Chondrocyte (in vitro differentiated cells): ENCODE data around the gene ARAP3. TPM values are rescaled to one million over a fixed set of nuclear protein-coding genes. Genes with fewer than 3 reads are reported as not detected.

Experiments used
- DNase-seq: peaks from one replicate; pipeline ENCODE4 v3.0.0; 2021; ENCODE audit warnings: mixed read lengths, low spot score
- H3K27ac Mint-ChIP-seq: one replicate; pipeline ENCODE4 v1.8.0; 2021; ENCODE audit warnings: mild to moderate bottlenecking, moderate library complexity, mixed read lengths; ENCODE audit not compliant: unreplicated experiment
- H3K27me3 Mint-ChIP-seq: 2 replicates; pipeline ENCODE4 v1.8.0; 2021; ENCODE audit warnings: low read depth, mixed read lengths
- H3K36me3 Mint-ChIP-seq: 2 replicates; pipeline ENCODE4 v1.8.0; 2021; ENCODE audit warnings: low read depth, mixed read lengths
- H3K4me1 Mint-ChIP-seq: 2 replicates; pipeline ENCODE4 v1.8.0; 2021; ENCODE audit warnings: low read depth, mild to moderate bottlenecking, mixed read lengths
- H3K4me3 Mint-ChIP-seq: one replicate; pipeline ENCODE4 v1.8.0; 2021; ENCODE audit warnings: mild to moderate bottlenecking, moderate library complexity, mixed read lengths; ENCODE audit not compliant: unreplicated experiment
- H3K9me3 Mint-ChIP-seq: 2 replicates; pipeline ENCODE4 v1.8.0; 2021; ENCODE audit warnings: low read depth, mixed read lengths
- total RNA-seq: library from RNA; stranded (reverse); gene quantifications from 3 replicates; pipeline ENCODE4 v1.2.1, GENCODE V29; 2021
- TF ChIP-seq, protein P1 (sequence below): fragments of 200-600 bp; sonication (generic); IDR thresholded peaks from 2 replicates; pipeline ENCODE4 v1.5.0; 2021; ENCODE audit warnings: antibody characterized with exemption, mild to moderate bottlenecking, moderate library complexity

The ARAP3 gene
- total RNA-seq, 1 donor from 2014 or later: 5.9 TPM

DNA sequence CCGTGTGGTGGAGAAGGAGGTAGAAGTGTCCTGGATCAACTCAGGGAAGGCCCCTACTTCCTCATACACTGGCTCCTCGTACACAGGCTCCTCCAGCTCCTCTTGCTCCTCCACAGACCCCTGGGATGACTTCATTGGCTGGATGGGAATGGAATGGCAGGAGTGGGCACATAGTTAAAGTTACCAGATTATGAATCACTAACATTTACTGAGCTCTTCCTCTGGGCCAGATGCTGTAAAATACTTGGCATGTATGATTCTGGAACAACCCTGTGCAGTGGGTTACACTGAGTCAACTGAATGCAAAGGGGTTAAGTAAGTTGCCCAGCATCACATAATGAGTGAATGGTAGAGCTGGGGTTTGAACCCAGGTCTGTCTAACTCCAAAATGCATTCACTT, 27.7 kb downstream of the ARAP3 start:
- Mint-ChIP-seq H3K9me3 (no peaks in the 10 kb centered on the region), H3K4me3 (no peak overlapping the region), H3K4me1 (peaks cover 23% of the 10 kb centered on the region), H3K27ac (peak overlapping the region; percentile 54), H3K36me3 (peaks cover 3% of the 10 kb centered on the region), H3K27me3 (no peaks in the 10 kb centered on the region)
- DNase-seq: no peak
- TF ChIP-seq, protein P1, sequence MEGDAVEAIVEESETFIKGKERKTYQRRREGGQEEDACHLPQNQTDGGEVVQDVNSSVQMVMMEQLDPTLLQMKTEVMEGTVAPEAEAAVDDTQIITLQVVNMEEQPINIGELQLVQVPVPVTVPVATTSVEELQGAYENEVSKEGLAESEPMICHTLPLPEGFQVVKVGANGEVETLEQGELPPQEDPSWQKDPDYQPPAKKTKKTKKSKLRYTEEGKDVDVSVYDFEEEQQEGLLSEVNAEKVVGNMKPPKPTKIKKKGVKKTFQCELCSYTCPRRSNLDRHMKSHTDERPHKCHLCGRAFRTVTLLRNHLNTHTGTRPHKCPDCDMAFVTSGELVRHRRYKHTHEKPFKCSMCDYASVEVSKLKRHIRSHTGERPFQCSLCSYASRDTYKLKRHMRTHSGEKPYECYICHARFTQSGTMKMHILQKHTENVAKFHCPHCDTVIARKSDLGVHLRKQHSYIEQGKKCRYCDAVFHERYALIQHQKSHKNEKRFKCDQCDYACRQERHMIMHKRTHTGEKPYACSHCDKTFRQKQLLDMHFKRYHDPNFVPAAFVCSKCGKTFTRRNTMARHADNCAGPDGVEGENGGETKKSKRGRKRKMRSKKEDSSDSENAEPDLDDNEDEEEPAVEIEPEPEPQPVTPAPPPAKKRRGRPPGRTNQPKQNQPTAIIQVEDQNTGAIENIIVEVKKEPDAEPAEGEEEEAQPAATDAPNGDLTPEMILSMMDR: no peak

DNA sequence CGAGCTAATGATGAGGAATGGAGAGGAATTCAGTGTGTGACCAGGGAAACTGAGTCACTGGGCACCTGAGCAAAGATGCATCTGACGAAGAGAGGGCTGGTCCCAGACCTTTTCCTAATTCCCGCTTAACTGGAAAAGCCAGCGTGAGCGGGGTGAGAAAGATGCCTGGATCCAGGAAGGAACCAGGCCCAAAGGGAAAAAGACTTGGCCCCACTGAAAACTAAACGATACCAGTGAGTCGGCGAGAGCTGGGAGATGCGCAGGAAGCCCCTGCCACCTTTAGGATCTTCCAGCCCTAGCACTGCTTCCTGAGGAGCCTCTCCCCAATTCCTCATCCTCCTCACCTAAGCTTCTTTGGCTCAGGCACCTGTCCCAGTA, 30.3 kb downstream of the ARAP3 start:
- TF ChIP-seq, protein P1: no peak
- no peaks in the 10 kb centered on the region for H3K9me3 Mint-ChIP-seq
- H3K27ac Mint-ChIP-seq: no peak overlapping the region
- H3K36me3 Mint-ChIP-seq: peaks cover 5% of the 10 kb centered on the region
- peaks cover 20% of the 10 kb centered on the region for H3K4me1 Mint-ChIP-seq
- no peaks in the 10 kb centered on the region for H3K27me3 Mint-ChIP-seq
- no peak for DNase-seq
- H3K4me3 Mint-ChIP-seq: peak overlapping the region; percentile 99

DNA sequence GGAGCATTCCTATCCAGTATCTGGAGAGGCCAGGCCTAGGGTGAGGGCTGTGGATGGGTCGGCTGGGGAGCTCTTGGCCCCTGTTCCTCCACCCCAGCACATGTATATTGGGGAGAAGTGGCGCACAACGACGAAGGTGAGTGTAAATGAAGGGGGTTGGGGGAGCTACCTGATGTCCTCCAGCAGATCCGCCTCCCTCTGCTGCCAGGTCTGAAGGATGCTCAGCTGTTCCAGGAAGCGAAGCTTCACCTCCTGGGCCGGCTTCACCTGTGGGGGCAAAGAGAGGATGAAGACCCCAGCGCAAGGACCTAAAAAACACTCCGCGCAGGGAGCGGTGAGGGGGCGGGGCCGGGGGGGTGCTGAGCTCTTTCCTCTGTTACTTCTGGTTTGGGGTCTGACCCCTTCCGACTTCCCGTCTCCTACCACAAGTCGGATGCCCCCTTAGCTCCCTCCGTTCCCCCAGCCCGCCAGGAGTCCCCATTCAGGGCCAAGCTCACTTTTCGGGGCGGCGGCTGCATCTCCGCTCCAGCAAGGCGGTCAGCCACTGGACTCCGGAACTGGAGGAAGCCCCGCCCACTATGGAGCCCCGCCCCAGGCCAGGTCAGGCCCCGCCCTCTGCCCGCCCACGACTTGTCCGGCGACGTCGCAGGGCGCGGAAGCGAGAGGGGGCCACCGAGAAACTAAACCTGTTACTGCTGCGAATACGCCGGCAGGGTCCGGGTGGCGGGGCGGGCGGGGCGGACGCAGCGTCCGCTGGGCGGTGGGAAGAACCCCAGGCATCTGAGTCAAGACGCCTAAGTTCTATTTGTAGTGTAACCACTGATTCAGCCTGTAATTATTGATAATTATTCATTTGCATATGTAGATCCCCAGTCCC, 30.9 kb downstream of the ARAP3 start, which contains the start of gene FCHSD1:
Gene FCHSD1 (minus strand): TSS at position 568 of the 877 bp plus-strand sequence. CDS start 50 bp downstream, at position 518.
- H3K4me1 Mint-ChIP-seq: peaks cover 20% of the 10 kb centered on the region
- peak within 1 kb of the TSS; percentile 99 for H3K4me3 Mint-ChIP-seq
- H3K27me3 Mint-ChIP-seq: no peaks in the 10 kb centered on the region
- no peak for DNase-seq
- no peaks in the 10 kb centered on the region for H3K9me3 Mint-ChIP-seq
- peak within 1 kb of the TSS; percentile 86 for H3K27ac Mint-ChIP-seq
- TF ChIP-seq, protein P1: peak; percentile 25
- peaks cover 6% of the 10 kb centered on the region for H3K36me3 Mint-ChIP-seq

DNA sequence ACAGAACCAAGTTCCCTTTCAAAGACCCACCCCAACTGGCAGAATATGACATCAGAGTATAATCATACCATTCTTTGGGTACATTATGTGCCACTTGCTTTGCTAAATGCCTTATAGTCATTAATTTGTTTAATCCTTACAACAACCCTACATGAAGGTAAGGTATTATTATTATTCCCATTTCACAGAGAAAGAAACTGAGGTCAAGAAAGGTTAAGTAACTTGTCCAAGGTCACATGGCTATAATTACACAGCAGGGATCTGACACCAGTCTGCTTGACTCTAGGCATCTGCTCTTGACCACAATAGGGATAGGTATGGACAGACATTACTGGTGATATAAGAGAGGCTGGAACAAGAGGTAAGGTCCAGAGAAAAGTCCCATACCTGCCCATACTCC, 32.1 kb downstream of the ARAP3 start:
- no peaks in the 10 kb centered on the region for H3K9me3 Mint-ChIP-seq
- no peak overlapping the region for H3K27ac Mint-ChIP-seq
- TF ChIP-seq, protein P1: no peak
- H3K4me3 Mint-ChIP-seq: peak overlapping the region; percentile 99
- H3K4me1 Mint-ChIP-seq: peaks cover 20% of the 10 kb centered on the region
- no peak for DNase-seq
- H3K36me3 Mint-ChIP-seq: peaks cover 7% of the 10 kb centered on the region
- H3K27me3 Mint-ChIP-seq: no peaks in the 10 kb centered on the region

DNA sequence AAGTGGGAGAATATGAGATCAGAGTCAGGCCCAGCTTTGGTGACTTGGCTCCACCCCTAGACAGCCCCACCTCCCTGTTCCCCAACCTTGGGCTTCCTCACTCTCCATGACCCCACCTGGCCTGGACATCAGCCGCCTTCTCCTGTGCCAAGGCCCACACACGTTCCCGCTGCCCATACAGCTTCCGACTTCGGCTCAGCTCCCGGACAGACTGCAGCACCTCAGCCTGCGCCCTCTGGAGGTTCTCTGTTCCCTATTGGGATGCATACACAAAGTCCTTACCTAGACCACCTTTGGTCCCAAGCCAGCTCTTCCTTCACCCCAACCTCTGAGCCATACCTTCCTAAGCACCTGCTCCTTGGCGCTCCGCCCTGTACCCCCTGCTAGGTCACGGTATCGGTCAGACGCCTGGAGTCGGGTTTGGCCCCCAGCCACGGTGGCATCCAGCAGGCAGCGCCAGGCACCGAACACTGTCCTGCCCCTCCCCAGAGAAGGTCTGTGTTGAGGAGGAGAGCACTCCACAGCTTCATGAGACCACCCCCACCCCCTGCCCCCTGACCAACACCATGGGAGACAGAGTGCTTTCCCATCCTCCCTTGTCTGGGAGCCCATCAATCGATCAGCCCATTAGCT, 32.9 kb downstream of the ARAP3 start:
- DNase-seq: no peak
- H3K4me3 Mint-ChIP-seq: no peak overlapping the region
- H3K4me1 Mint-ChIP-seq: peaks cover 18% of the 10 kb centered on the region
- H3K27me3 Mint-ChIP-seq: no peaks in the 10 kb centered on the region
- TF ChIP-seq, protein P1: no peak
- H3K36me3 Mint-ChIP-seq: peaks cover 8% of the 10 kb centered on the region
- H3K9me3 Mint-ChIP-seq: no peaks in the 10 kb centered on the region
- no peak overlapping the region for H3K27ac Mint-ChIP-seq
